Ascending aorta (tissue), 2 donors: ENCODE results near the gene CDH13. TPM values are rescaled to one million over a fixed set of nuclear protein-coding genes. Genes with fewer than 3 reads are reported as not detected.

Experiments
- DNase-seq, 2 donors: peaks; one replicate each; pipeline ENCODE4 v3.0.0-alpha.2; 2019; ENCODE audit warnings: low spot score in 2 of 2
- H3K27ac ChIP-seq, 2 donors: fragments of 200-600 bp; sonication (generic); one replicate each; pipeline ENCODE4 v1.5.1; 2016 to 2017; ENCODE audit warnings: mild to moderate bottlenecking in 1 of 2
- H3K27me3 ChIP-seq: fragments of 200-600 bp; sonication (generic); one replicate; pipeline ENCODE4 v1.5.1; 2017
- H3K36me3 ChIP-seq, 2 donors: fragments of 200-600 bp; sonication (generic); one replicate each; pipeline ENCODE4 v1.5.1; 2016
- H3K4me1 ChIP-seq, 2 donors: fragments of 200-600 bp; sonication (generic); one replicate each; pipeline ENCODE4 v1.5.1; 2016 to 2017; ENCODE audit warnings: mild to moderate bottlenecking in 1 of 2
- H3K4me3 ChIP-seq, 2 donors: fragments of 200-600 bp; sonication (generic); one replicate each; pipeline ENCODE4 v1.5.1; 2016 to 2017; ENCODE audit warnings: mild to moderate bottlenecking in 1 of 2
- H3K9me3 ChIP-seq, 2 donors: fragments of 200-600 bp; sonication (generic); one replicate each; pipeline ENCODE4 v1.5.1; 2016
- intact Hi-C: fragments of 100-400 bp; cut with DNase I; formaldehyde crosslinking; loops from one replicate; pipeline ENCODE4 v1.15.1; 2023
- total RNA-seq: library from RNA; depleted of rRNA; stranded (reverse); fragments of >200 nt; gene quantifications from one replicate; pipeline ENCODE4 v1.1.0, GENCODE V29; 2016
- TF ChIP-seq, protein P1 (sequence below), 3 experiments: fragments of 200-600 bp in 2 of 3; fragments of 450-650 bp in 1 of 3; sonication (generic) in 2 of 3; IDR thresholded peaks; one replicate each; pipeline ENCODE4 v1.5.1; 2016 to 2019; ENCODE audit warnings: antibody characterized with exemption in 3 of 3, mild to moderate bottlenecking in 1 of 3, moderate library complexity in 1 of 3

CDH13 gene
- total RNA-seq, 1 donor from 2014 or later = 160 TPM

DNA sequence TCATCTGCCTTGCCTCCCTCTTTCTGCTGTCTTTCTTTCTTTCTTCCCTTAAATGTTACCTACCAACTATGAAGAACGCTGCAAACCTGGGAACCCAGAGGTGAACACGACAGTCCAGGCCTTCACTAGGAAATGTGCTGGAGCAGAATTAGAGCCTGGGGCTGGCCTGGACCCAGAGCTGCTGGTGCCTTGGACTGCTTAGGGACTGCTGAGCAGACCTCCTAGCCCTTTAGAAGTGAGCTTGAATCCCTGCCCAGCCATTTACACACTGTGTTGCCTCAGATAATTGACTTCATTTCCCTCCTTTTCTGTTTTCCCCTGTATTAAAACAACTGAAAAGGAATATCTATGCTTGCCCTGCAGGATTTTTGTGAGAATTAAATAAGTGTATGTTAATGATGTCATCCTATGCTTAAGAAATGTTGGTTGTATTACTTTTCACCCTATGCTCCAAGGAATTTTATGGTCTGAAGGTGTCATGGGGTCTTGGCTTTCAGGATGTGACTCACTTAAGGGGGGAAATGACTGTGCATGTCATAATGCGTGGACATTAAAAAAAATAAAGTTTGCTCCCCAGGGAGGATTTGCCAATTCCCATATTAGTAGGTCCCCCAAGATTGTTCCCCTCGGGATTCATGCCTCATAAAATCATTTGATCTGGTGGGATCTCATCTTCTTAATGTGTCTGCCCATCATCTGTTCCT, 11.5 kb downstream of the CDH13 start:
- Histone ChIP-seq H3K27me3 (no peaks in the 10 kb centered on the region), H3K4me3 (no peak overlapping the region), H3K4me1 (peaks cover 7 to 20% of the 10 kb centered on the region in 2 donors), H3K9me3 (no peaks in the 10 kb centered on the region), H3K27ac (peak overlapping the region; percentile 10 to 39), H3K36me3 (no peaks in the 10 kb centered on the region)
- TF ChIP-seq, protein P1, sequence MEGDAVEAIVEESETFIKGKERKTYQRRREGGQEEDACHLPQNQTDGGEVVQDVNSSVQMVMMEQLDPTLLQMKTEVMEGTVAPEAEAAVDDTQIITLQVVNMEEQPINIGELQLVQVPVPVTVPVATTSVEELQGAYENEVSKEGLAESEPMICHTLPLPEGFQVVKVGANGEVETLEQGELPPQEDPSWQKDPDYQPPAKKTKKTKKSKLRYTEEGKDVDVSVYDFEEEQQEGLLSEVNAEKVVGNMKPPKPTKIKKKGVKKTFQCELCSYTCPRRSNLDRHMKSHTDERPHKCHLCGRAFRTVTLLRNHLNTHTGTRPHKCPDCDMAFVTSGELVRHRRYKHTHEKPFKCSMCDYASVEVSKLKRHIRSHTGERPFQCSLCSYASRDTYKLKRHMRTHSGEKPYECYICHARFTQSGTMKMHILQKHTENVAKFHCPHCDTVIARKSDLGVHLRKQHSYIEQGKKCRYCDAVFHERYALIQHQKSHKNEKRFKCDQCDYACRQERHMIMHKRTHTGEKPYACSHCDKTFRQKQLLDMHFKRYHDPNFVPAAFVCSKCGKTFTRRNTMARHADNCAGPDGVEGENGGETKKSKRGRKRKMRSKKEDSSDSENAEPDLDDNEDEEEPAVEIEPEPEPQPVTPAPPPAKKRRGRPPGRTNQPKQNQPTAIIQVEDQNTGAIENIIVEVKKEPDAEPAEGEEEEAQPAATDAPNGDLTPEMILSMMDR (IDR thresholded peaks at IDR 0.05) = no peak
- DNase-seq = no peak
- intact Hi-C loops = no loop called here

DNA sequence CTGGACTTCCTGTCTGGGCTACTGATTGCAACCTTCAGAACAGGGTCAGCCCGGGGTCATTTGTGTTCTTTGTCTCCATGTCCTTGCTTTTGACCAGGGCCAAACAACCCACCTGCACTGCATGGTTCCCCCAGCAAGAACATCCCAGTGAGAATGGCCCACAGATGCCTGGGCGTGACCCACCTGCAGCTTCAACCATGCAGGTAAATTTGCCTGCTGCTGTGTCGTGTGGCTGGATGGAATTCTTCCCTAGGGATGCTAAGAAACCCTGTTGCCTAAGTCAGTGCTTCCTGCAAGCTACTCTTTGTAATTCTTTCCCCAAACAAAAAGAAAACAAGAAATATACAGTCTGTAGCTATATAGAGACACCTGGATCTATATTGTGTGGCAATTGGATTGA, 12.5 kb downstream of the CDH13 start:
- Histone ChIP-seq H3K9me3 (no peaks in the 10 kb centered on the region), H3K27ac (no peak overlapping the region), H3K4me3 (no peak overlapping the region), H3K27me3 (no peaks in the 10 kb centered on the region), H3K4me1 (peaks cover 3 to 14% of the 10 kb centered on the region in 2 donors), H3K36me3 (no peaks in the 10 kb centered on the region)
- TF ChIP-seq, protein P1 (IDR thresholded peaks at IDR 0.05) = no peak
- intact Hi-C loops = no loop called here
- DNase-seq = no peak

DNA sequence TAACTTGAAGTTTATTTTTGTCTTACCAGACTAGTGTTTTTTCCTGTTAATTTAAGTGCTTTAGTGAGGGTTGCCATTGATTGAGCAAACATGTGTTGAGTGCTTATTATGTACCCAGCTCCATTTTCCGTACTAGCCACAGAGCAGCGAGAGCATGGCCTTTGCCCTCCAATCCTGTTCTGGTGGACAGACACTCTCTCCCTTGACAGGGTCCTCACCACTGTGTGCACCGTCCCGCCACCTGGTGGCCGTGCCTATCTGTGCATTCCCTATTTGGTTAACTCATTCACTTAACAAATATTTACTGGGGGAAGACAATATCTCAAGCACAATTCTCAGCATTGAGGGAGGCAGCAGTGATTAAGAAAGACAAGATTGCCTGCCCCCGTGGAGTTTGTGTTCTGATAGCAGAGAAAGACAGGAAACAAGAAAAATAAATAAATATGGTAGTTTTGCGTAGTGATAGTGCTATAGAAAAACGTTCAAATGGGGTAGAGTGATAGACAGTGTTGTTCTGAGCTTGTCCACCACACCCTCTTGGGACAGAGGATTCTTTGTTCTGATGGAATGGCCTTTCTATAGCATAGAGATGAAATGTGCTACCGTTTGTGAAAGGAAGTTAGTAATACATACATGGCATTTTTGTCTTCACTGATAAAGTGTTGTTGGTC, 13.0 kb downstream of the CDH13 start:
- no peak for DNase-seq
- no peak overlapping the region for H3K27ac ChIP-seq

DNA sequence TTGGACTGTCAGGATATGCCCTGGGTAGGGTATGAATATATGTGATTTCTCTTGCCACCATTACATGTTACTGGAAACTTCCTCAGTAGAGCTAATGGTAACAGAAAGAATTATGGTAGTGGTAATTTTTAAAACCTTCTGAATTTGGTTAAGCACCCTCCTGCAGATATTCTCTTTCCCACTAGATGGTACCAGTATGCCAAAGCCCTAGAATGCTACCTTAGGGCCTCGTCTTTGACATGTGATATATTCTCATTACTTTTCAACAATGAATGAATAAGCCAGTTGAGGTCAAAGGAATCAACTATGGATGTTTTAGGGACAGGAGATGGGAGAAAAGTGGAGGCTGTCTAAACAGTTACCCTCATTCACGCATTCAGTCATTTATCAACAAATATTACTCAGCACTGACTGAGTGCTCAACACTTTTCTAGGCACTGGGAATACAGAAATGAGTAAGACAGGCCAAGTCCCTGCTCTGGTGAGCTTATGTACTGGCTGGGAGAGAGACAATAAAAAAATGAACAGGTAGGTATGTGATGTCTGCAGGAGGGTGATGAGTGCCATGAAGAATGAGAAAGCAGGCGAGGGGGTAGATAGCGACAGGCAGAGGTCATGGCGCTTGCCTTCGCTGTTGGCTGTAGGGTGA, 14.7 kb downstream of the CDH13 start:
- Histone ChIP-seq H3K4me1 (peaks cover 3 to 5% of the 10 kb centered on the region in 2 donors), H3K36me3 (no peaks in the 10 kb centered on the region), H3K27ac (no peak overlapping the region), H3K9me3 (no peaks in the 10 kb centered on the region), H3K27me3 (no peaks in the 10 kb centered on the region), H3K4me3 (no peak overlapping the region)
- intact Hi-C loops = no loop called here
- TF ChIP-seq, protein P1 (IDR thresholded peaks at IDR 0.05) = peak; percentile 6 to 33 (median 25)
- DNase-seq = no peak

More for the DNA sequence above, 13.0 kb downstream of the CDH13 start:
- H3K9me3 ChIP-seq = no peaks in the 10 kb centered on the region
- H3K27me3 ChIP-seq = no peaks in the 10 kb centered on the region
- TF ChIP-seq, protein P1 (IDR thresholded peaks at IDR 0.05) = peak; percentile 33 to 53 (median 34)
- intact Hi-C loops = no loop called here
- H3K4me3 ChIP-seq = no peak overlapping the region
- H3K36me3 ChIP-seq = no peaks in the 10 kb centered on the region
- H3K4me1 ChIP-seq = peaks cover 3 to 9% of the 10 kb centered on the region in 2 donors

DNA sequence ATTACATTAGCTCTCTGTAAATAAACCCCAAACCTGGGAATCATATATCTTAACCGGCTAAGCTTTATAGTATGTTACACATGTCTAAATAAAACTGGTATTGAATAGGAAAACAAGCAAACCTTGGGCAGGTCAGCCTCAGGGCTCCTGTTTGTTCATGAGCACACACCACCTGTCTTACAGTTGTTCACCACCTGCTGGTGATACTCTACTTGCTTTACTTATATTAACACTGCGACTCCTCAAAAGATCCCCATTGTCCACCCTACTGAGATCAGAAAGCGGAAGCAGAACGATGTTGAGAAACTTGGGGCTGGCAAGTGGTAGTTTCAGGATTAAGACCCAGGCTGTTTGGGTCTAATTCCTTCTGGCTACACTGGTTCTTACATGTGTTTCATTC, 16.4 kb downstream of the CDH13 start:
- Histone ChIP-seq H3K4me3 (no peak overlapping the region), H3K36me3 (no peaks in the 10 kb centered on the region), H3K27me3 (no peaks in the 10 kb centered on the region), H3K27ac (no peak overlapping the region), H3K4me1 (peaks cover under 1 to 2% of the 10 kb centered on the region in 2 donors), H3K9me3 (no peaks in the 10 kb centered on the region)
- TF ChIP-seq, protein P1 (IDR thresholded peaks at IDR 0.05) = no peak
- intact Hi-C loops = no loop called here
- no peak for DNase-seq
